Endometrial microvascular endothelial cells (primary cell): ENCODE results near the gene SNAI3. TPM values are rescaled to one million over a fixed set of nuclear protein-coding genes. Genes with fewer than 3 reads are reported as not detected.

Source experiments
- in situ Hi-C: cut with HindIII; loops from 2 replicates; pipeline ENCODE4 v1.10.0; 2017; ENCODE audit warnings: low sequenced_read_pairs, low pct_unique_long_range_greater_than_20kb; ENCODE audit errors: inconsistent ontology term
- total RNA-seq: library from RNA; depleted of rRNA; stranded (reverse); fragments of >200 nt; gene quantifications from one replicate; pipeline ENCODE4 v1.2.3, GENCODE V29; 2015; ENCODE audit errors: inconsistent ontology term

The SNAI3 gene
- total RNA-seq, 1 donor from 2014 or later = not detected

DNA sequence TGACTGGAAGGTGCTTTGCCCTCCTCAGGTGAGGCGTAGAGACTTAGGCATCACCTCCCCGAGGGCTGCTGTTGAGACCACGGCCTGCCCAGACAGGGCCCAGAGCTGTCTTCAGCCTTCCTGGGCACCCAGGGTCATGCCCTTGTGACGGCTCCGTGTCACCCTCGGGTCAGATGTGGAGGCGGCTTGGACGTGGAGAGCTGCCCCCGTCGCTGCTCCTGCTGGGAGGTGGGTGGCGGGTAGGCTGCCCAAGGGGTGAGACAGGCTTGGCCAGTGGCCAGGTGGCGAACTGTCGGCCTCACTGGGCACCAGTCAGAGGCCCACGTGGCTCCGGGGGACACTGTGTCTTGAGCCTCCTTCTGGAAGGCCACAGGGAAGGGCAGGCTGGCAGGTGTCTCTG lies 8.9 kb upstream of the SNAI3 start:
- in situ Hi-C loops = no loop called here

DNA sequence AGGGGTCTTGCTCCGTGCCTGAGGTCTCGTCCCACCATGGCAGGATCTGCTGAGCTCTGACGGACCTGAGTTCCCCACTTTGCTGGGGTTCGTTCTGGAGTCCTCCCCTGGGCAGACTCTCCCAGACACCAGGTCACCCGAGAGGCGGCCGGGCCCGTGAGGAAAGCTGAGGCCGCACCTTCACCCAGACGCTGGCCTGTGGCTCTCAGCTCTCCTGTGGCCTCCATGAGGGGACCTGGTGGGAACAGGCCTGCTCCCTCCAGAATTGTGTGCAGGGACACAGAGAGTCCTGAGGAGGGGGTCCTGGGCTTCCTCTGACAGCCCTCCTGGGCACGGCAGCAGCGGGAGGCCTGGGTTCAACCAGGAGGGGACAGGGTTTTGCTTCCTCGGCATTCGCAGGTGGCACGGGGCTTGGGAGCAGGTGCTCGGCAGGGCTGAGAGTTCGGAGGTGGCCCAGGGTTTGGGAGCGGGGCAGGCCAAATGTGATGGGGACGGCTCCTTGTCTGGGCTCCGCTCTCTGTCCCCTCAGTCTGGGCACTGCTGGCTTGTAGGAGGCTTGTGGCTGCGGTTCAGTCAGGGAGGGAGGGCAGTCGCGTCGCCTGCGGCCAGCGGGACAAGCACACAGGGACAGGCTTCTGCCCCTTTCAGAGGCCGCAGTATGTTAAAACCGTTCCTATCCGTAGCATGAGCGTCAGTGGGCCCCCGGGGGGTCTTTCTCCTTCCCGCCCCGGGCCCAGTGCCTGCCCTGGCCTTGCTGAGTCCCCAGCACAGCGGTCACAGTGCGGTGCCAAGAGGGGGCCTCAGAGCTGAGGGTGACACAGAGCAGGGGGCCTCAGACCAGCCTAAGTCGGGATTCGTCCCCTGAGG lies 8.1 kb upstream of the SNAI3 start:
- in situ Hi-C loops = no loop called here

DNA sequence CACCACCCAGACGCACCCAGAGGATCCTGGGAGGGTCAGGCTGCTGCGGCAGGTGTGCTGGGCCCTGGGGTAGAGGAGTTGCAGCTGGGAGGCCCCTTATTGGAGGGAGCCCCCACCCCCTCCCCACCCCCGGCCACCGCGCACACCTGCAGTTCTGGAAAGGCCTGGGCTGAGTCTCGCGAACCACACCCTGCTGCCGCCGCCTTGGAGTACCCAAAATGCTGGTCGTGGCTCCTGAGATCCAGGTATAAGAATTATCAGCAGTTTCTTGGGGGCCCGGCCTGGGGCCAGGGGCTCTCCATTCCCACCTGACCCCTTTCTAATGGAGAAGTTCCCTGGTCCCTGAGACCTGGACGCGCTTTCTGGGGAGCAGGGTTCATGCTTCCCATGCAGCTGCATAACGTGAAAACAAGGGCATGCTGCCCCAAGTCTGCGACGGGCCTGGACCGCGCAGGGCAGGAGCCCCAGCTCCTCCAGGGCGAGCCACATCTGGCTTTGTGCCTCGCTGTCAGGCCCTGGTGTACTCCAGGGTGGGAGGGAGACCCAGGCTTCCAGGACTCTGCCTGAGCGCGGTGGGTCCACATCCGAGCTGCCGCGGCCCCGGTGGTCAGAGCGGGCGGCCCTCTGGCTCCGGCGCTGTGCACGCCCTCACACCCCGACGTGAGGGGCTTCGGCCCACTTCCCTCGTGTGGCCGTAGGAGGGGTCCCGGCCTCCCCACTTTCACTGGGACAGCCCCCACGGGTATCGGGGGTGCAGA lies 7.3 kb upstream of the SNAI3 start:
- in situ Hi-C loops = no loop called here

DNA sequence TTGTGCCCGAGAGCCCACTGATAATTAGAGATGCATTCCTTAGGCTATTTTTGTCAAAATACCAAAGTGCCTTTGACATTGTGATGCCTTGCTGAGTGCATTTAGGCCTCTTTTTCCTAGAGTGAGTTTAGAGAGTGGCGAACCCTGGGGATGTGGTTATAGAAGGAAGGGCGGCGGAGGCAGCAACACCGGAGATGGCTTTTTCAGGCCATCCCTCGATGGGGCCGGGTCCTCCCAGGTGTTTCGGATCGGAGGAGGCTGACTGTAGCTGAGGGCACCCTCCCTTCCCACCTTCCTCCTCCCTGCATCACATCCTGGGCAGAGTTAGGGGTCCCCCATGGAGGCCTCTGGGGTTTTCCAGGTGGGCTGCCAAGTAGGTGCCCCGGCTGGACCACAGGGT lies 6.6 kb upstream of the SNAI3 start:
- in situ Hi-C loops = no loop called here

DNA sequence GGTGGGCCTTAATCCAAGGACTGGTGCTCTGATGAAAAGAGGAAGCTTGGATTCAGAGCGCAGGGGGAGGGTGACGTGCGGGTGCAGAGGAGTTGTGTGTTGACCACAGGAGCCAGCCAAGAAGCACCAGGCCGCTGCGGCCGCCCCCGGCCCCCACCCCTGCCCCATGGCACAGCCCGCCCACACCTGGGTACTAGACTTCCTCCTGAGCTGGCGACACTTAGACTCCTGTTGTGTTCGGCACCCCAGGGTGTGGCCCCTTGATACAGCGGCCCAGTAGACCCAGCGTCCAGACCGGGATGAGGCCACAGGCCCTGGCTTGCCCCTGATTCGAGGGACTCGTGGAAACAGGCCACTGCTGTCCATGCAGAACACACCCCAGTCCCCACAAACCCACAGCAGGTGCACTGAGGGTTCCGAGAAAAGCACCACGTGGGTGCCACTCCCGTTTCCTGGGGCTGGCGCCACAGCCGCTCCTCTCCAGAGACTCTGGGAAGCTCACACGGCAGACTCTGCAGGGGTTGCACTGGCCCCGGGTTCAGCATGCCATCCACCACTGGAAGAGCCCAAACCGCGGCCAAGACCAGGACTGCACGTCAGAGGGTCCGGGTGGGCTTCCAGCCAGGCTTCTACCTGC lies 5.7 kb upstream of the SNAI3 start:
- in situ Hi-C loops = no loop called here

DNA sequence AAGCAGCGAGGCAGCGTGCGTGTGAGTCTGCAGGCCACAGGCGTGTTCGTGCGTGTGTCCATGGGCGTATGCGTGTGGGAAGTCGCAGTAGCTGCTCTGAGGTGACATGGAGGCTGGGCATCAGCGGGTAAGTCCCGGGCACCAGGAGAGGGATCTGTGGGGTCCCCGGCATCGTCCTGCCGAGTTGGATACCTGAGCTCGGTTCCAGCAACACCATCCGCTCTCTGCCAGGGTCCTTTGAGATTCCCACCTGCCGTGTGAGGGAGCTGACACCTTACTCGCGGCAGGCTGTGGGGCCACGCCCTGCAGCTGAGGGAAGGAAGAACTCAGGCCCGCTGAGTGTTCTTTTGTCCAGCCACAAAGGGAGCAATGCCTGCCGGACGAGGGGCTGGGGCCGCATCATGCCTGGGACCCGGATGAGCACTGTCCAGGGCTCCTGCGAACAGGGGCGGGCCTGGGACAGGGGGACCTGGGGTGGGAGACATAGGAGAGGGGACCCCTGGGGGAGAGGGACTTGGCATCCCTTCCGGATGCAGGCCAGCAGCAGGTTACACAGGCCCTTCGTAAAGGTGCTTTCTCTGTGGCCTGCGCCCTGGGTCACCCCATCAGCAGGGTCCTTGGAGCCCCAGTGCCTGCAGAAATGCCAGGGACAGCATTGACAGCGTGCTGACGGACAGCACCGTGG lies 5.0 kb upstream of the SNAI3 start:
- in situ Hi-C loops = no loop called here

DNA sequence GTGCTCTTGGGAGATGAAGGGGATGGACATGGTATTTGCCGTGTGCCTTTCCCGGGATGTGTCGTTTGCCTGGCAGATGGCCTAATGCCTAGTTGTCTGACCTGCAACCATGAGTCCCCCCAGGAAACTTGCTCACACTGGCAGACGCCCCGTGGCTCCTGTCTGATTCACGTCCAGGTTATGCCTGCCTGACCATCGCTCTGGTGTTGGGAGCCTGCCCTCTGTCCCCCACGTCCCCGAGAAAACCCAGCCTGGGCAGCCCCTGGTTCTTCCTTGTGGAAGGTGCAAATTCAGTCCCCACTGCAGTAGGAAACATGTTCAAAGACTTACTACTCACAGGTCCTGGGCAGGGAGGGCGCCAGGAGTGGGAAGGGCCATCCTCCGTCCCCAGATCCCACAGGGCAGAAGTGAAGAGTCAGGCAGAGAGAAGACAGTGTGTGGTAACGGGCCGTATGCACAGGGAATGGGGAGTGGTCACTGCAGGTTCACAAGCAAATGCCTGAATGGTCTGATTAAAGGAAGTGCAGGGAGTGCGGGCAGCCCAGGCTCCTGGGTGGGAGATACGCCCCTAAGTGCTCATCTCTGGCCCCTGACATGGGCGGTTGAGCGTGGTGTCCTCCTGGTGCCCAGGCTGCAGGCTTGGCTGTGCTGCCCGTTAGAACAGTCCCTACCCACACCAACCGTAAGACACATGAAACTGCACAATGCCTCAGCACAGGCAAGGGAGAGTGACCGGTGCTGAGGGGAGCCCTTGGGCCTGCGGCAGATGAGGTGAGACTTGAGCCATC lies 4.2 kb upstream of the SNAI3 start:
- in situ Hi-C loops = no loop called here

DNA sequence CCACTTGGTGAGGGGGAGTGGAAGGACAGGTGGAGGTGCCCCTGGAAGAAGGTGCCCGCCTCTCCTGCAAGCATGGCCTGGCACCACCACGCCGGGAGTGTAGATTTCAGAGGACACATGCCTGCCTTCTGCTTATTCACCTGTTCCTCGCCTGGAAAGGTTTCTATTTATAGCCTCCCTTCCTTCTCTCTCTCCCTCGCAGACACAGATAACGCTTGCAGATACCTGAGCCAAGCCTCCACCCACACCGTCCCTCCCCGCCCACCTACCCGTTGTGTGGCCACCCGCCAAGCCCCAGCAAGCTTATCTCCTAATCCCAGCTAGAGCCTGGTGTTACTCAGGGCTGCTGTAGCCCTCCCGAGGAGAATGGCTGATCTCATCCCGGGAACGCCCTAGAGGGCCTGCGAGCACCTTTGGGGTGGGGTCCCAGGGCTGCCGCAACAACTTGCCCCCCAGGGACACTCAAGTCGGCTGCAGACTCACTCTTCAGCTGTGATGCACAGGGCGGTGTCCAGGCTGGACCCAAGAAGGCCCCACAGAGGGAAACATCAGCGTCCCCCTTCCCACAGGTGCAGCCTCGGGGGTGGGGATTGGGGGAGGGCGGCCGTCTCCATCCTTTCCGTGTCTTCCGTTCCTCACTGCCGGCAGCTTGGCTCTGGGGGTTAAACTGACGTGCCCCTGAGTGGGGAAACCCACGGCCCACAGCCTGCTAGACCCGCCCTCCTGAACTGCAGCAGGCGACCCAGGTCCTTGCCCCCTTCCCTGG lies 1.9 kb upstream of the SNAI3 start:
- in situ Hi-C loops = no loop called here

DNA sequence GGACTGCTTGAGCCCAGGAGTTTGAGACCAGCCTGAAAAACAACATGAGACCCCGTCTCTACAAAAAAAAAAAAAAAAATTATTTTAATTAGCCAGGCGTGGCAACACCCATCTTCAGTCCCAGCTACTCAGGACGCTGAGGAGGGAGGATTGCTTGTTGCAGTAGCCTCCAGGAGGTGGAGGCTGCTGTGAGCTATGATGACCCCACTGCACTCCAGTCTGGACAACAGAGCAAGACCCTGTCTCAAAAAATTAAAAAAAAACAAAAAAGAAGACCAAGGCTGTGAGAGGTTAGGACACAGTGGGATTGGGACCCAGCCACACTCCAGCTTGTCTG lies 1.3 kb upstream of the SNAI3 start:
- in situ Hi-C loops = no loop called here

DNA sequence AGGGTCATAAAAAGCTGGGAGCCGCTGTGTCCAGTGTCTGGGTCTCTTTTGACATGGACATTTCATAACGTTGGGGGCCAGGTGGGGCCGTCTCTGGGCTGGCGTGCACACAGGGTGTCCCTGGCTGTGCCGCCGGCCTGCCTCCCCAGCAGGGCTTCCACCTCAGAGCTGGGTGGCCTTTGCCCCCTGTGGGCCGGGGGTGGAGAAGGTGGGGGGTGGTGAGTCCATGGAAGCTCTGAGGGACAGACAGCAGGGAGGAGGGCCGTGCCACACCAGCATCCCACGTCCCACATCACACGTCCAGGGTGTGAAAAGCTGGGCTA lies 908 bp upstream of the SNAI3 start:
- in situ Hi-C loops = no loop called here

DNA sequence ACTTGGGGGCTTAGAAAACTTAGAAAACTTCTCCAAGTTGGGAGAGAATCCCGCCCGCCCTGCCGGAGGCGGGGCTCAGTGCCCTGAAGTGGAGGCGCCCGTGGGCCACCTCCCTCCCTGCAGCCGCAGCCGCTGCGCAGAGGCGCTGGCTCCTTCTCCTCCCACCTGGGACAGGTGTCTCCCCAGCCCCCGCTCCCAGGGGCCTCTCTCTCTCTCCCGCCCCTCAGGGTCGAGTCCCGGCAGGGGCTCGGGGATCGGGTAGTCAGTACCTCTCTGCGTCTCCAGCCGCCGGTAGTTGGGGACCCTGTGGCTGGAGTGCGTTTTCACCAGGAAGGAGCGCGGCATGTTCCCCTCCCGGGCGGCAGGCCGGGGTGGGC lies 257 bp downstream of the SNAI3 start:
- in situ Hi-C loops = no loop called here

DNA sequence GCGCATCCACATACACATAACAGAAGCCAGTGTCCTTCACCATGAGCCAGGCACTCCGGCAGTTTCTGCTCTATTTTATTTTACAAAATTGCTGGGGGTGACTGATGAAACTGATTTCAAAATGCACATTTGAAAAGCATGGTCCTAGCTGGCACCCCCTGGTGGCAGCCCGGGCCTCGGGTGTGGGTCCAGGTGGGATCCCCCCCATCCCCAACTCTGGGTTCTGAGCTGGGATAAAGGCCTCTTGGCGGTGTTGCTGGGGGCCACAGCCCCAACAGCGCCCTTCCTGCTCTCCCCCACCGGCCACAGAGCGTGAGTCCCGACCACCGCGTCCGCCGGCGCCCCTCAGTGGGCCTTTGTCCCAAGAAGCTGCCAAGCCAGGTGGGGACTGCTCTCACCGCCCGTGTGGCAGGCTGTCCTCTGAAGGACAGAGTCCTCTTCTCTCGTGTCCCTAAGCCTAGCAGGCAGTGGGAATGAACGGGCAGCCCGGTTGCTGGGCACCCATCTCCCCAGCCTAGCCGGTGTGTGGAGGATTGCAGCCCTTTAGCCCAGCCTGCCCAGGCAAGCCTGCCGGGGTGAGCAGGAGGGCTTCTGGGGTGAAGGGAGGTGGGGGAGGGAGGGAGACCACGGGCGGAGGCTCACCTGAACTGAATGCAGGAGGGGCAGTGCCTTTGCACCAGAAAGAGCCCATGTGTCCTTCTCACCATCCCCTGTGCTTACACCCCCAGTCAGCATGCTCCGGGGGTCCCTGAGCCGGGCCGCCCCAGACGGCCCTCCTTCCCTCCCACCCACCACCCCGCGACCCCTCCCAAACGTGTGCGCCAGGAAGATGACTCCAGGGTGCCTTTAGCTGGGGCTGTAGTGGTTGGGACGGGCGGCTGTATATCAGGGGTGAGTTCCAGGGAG lies 898 bp downstream of the SNAI3 start:
- in situ Hi-C loops = no loop called here

DNA sequence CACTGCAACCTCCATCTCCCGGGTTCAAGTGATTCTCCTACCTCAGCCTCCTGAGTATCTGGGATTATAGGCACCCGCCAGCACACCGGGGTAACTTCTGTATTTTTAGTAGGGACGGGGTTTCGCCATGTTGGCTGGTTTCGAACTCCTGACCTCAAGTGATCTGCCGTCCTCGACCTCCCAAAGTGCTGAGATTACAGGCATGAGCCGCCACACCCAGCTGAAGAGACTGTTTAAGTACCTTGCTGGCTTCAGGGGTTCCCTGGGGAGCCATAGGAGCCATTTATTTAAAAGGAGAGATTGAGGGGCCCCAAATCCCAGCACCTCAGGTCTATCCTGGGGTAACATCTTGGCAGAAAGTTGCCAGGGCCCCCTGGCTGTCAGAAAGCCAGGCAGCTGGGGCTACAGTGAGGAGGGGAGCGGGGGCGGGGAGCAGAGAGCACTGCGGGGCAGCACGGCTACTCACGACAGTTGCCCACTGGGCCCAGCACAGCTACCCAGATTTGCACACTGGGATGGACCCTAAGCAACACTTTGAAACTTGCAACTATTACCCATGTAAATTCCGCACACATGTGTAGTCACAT lies 1.6 kb downstream of the SNAI3 start:
- in situ Hi-C loops = no loop called here

DNA sequence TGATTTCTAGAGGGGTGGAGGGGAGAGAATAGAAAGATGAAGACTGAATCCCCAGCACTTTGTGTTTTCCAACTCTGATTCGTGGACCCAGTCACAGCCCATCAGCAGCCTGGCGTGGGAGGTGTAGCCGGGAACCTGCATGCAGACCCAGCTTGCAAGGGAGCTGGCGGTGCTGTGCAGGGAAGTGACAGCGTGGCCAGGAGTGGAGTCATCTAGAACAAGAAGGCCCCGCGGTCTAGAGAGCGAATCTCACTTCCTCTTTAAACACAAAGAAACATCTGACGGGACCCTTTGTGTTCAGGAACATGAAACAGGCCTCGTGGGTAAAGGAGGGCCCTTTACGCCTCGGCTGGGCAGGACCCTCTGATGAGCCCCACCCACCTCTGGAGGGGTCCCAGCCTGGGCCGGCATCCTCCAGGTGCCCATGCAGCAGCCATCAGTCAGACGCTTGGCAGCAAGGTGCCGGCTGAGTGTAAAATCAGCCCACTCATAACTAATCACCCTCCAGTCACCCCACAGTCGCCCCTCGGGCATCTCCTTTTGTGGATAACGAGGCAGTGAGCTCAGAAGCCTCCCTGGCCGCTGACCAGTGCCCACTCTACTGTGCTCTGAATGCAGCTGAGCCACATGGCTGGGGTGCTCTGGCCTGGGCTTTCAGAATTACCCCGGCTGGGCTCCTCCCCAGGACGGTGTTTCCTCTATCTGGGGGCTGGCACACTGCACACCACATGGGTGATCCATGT lies 4.4 kb downstream of the SNAI3 start:
- in situ Hi-C loops = no loop called here

DNA sequence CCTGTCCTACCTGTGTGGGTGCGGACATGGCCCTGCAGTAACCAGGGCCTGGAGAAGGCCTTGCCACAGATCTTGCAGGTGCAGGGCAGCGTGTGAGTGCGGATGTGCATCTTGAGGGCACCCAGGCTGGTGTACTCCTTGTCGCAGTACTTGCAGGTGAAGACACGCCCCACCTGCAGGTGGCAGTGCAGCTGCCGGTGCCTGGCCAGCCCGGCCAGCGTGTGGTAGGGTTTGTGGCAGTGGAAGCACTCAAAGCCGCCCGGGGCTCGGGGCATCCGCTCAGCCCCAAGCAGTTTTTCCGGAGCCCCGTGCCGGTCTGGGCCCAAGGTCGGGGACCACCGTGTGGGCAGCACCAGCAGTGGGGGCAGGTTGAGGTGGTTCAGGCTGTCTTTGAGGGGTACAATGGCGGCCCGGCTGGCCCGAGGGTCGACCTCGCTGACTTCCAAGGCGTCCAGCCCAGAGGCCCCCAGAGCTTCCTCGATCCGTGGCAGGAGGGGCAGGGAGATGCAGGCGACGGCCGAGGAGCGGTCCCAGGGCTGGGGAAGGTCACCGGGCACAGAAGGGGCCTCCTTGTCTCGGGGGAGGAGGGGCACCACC lies 5.1 kb downstream of the SNAI3 start:
- in situ Hi-C loops = no loop called here

DNA sequence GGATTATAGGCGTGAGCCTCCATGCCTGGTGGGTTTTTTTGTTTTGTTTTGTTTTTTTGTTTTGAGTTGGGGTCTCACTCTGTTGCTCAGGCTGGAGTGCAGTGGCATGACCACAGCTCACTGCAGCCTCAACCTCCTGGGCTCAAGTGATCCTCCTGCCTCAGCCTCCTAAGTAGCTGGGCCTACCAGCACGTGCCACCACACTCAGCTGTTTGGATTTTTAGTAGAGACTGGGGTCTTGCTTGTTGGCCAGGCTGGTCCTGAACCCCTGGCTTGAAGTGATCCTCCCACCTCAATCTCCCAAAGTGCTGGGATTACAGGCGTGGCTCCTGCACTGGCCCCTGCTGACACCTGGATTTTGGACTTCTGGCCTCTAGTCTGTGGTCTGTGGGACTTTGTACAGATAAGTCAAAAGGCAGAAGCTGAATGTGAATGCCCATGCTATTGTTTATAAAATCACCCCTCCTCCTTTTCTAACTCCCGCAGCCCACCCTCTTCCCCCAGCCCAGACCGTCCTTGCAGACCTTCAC lies 5.7 kb downstream of the SNAI3 start:
- in situ Hi-C loops = no loop called here
